ENCODE measurements around the gene ANKRD44.

ANKRD44 gene

DNA sequence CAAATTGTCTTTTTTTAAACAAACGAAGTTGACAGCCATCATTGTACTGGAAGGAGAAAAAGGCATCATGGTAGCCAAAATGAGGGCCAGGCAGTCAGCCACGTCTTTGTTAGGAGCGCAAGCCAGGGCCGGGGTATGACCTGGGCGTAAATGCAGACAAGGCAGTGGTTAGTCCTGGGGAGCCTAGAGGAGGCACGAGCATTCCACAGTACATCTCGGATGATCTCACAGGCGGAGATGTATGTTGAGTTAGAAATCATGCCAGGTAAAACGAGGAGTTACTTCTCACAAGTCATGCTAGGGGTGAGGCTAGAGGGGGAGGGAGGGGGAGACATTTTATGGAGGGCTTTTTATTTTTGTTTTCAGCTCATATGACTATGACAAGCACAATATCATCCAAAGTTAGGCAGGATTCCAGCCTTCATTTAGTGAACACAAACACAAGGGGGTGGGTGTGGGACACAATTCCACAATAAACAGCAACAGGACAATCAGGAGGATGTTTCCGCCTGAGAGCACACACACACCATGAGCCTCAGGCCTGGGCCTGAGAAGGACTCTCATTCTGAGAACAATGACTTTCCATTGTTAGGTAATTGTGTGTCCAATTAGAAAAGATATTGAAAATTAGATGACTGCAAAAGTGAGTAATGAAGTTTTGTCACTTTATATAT is 319.7 kb downstream of the ANKRD44 start:
- TF ChIP-seq EZH2 (IDR thresholded peaks at IDR 0.05; ENCODE audit: borderline replicate concordance, low read length): no peak
- TF ChIP-seq, protein P1, sequence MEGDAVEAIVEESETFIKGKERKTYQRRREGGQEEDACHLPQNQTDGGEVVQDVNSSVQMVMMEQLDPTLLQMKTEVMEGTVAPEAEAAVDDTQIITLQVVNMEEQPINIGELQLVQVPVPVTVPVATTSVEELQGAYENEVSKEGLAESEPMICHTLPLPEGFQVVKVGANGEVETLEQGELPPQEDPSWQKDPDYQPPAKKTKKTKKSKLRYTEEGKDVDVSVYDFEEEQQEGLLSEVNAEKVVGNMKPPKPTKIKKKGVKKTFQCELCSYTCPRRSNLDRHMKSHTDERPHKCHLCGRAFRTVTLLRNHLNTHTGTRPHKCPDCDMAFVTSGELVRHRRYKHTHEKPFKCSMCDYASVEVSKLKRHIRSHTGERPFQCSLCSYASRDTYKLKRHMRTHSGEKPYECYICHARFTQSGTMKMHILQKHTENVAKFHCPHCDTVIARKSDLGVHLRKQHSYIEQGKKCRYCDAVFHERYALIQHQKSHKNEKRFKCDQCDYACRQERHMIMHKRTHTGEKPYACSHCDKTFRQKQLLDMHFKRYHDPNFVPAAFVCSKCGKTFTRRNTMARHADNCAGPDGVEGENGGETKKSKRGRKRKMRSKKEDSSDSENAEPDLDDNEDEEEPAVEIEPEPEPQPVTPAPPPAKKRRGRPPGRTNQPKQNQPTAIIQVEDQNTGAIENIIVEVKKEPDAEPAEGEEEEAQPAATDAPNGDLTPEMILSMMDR (IDR thresholded peaks at IDR 0.05; ENCODE audit: low read length): no peak
- no peak overlapping the region for H2AFZ ChIP-seq (ENCODE audit: low read length)
- H3K27me3 ChIP-seq (ENCODE audit: insufficient read depth, low read length): no peaks in the 10 kb centered on the region
- no peak overlapping the region for H3K4me2 ChIP-seq (ENCODE audit: low read length)
- H3F3A ChIP-seq (ENCODE audit: insufficient read depth, low read length): no peaks in the 10 kb centered on the region
- no peak overlapping the region for H3K9ac ChIP-seq (ENCODE audit: low read length)
- H4K20me1 ChIP-seq (ENCODE audit: insufficient read depth, low read length): no peaks in the 10 kb centered on the region
- no peak overlapping the region for H3K4me3 ChIP-seq (ENCODE audit: low read depth, low read length, poor library complexity, severe bottlenecking)
- peaks cover 12% of the 10 kb centered on the region for H3K4me1 ChIP-seq (ENCODE audit: insufficient read depth, low read length, severe bottlenecking)
- H3K27ac ChIP-seq (ENCODE audit: low read depth, low read length, poor library complexity, severe bottlenecking): no peak overlapping the region
- H3K9me3 ChIP-seq (ENCODE audit: low read length): no peaks in the 10 kb centered on the region
- no peaks in the 10 kb centered on the region for H3K9me2 ChIP-seq (ENCODE audit: low read depth, low read length)
- no peaks in the 10 kb centered on the region for H3K79me2 ChIP-seq (ENCODE audit: insufficient read depth, low read length)
- H3K36me3 ChIP-seq (ENCODE audit: insufficient read depth, low read length): peaks cover 31% of the 10 kb centered on the region

DNA sequence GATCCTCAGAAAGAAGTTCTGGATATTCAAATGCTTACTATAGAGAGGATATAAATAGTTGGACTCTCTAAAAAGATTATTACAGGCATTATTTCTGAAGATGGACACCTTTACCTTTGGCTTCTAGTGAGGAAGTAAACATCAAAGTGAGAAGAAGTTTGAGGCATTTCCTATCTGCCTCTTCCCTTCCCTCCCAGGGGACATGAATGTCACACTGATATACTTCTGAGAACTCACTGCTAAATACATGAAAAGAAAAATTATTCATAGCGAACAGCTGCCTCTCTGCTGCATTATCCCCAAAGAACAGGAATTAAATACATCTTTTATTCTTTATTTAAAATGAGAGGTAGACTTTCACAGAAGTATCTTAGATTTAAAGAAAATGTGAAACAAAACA is 320.5 kb downstream of the ANKRD44 start:
- Histone ChIP-seq H3K4me2 (ENCODE audit: low read length) (no peak overlapping the region), H3K27me3 (ENCODE audit: insufficient read depth, low read length) (no peaks in the 10 kb centered on the region), H4K20me1 (ENCODE audit: insufficient read depth, low read length) (no peaks in the 10 kb centered on the region), H3K9me2 (ENCODE audit: low read depth, low read length) (no peaks in the 10 kb centered on the region), H3K79me2 (ENCODE audit: insufficient read depth, low read length) (no peaks in the 10 kb centered on the region), H2AFZ (ENCODE audit: low read length) (no peak overlapping the region), H3F3A (ENCODE audit: insufficient read depth, low read length) (no peaks in the 10 kb centered on the region), H3K9me3 (ENCODE audit: low read length) (no peaks in the 10 kb centered on the region), H3K27ac (ENCODE audit: low read depth, low read length, poor library complexity, severe bottlenecking) (no peak overlapping the region), H3K36me3 (ENCODE audit: insufficient read depth, low read length) (peaks cover 32% of the 10 kb centered on the region), H3K4me3 (ENCODE audit: low read depth, low read length, poor library complexity, severe bottlenecking) (no peak overlapping the region), H3K9ac (ENCODE audit: low read length) (no peak overlapping the region), H3K4me1 (ENCODE audit: insufficient read depth, low read length, severe bottlenecking) (peaks cover 12% of the 10 kb centered on the region)
- TF ChIP-seq, protein P1 (IDR thresholded peaks at IDR 0.05; ENCODE audit: low read length): no peak
- TF ChIP-seq EZH2 (IDR thresholded peaks at IDR 0.05; ENCODE audit: borderline replicate concordance, low read length): no peak

DNA sequence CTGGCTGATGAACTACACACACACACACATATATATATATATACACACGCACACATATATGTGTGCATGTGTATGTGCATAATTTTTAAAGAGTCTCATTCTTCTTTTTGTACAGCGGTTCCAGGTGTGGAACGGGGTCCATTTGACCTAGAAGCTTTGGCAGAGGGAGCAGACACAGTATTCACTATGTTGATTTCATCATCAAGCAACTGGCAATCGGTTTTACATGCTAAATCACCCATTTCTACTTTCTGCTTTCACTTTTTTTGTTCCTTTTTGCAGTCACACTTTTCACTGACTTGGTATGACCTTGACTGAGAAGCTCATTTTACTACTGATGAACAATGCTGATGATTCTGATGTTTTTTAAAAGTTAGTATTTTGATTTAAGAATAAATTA is 321.1 kb downstream of the ANKRD44 start:
- H3K27ac ChIP-seq (ENCODE audit: low read depth, low read length, poor library complexity, severe bottlenecking): no peak overlapping the region
- no peak overlapping the region for H3K4me3 ChIP-seq (ENCODE audit: low read depth, low read length, poor library complexity, severe bottlenecking)
- no peaks in the 10 kb centered on the region for H3F3A ChIP-seq (ENCODE audit: insufficient read depth, low read length)
- no peaks in the 10 kb centered on the region for H4K20me1 ChIP-seq (ENCODE audit: insufficient read depth, low read length)
- TF ChIP-seq, protein P1 (IDR thresholded peaks at IDR 0.05; ENCODE audit: low read length): no peak
- no peak for TF ChIP-seq EZH2 (IDR thresholded peaks at IDR 0.05; ENCODE audit: borderline replicate concordance, low read length)
- H3K9me2 ChIP-seq (ENCODE audit: low read depth, low read length): no peaks in the 10 kb centered on the region
- no peaks in the 10 kb centered on the region for H3K9me3 ChIP-seq (ENCODE audit: low read length)
- H3K79me2 ChIP-seq (ENCODE audit: insufficient read depth, low read length): no peaks in the 10 kb centered on the region
- H2AFZ ChIP-seq (ENCODE audit: low read length): no peak overlapping the region
- H3K27me3 ChIP-seq (ENCODE audit: insufficient read depth, low read length): no peaks in the 10 kb centered on the region
- H3K4me1 ChIP-seq (ENCODE audit: insufficient read depth, low read length, severe bottlenecking): peaks cover 12% of the 10 kb centered on the region
- peaks cover 30% of the 10 kb centered on the region for H3K36me3 ChIP-seq (ENCODE audit: insufficient read depth, low read length)
- H3K4me2 ChIP-seq (ENCODE audit: low read length): no peak overlapping the region
- no peak overlapping the region for H3K9ac ChIP-seq (ENCODE audit: low read length)
